ENCODE measurements around the gene PLXNA4. TPM values are rescaled to one million over a fixed set of nuclear protein-coding genes. Genes with fewer than 3 reads are reported as not detected.

The PLXNA4 gene
- total and polyA plus RNA-seq, 2 donors (not counting 1 experiment from before 2014, with no cell fraction given) = not detected

DNA sequence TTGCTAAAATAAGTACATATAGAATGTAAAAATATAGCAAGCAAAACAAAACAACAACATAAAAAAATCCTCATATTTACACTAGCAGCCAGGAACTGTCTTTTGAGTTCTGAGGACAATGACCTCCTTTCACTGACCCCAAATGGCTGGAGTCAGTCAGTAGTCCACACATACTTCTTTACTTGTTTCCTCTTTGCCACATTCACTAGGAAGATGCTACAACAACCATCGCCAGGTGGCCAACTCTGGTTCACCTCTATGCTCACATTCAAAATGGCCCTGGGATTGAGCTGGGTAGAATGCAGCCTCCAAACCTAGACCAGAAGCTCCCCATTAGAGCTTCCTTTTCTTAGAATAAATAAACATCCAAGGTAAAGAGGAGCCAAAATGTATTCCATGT, 356.2 kb downstream of the PLXNA4 start:
- no peak overlapping the region for H2AFZ ChIP-seq (ENCODE audit: insufficient read depth, low read depth, low read length, poor library complexity, severe bottlenecking)
- H3K4me2 ChIP-seq (replicated peaks; ENCODE audit: low read depth, low read length, poor library complexity, severe bottlenecking) = no peak overlapping the region
- no peak overlapping the region for H3K9ac ChIP-seq (ENCODE audit: low read length)
- no peaks in the 10 kb centered on the region for H3K79me2 ChIP-seq (ENCODE audit: control insufficient read depth, insufficient read depth, low read length)
- TF ChIP-seq EZH2 (IDR thresholded peaks at IDR 0.05; ENCODE audit: borderline replicate concordance, insufficient read depth, low read depth, low read length, poor library complexity, severe bottlenecking) = no peak
- no peak for TF ChIP-seq CTCF (IDR thresholded peaks at IDR 0.05)
- Mint-ChIP-seq H3K27me3 (peaks cover 5% of the 10 kb centered on the region), H3K27ac (no peak overlapping the region), H3K4me3 (no peak overlapping the region), H3K9me3 (ENCODE audit: insufficient read depth) (no peaks in the 10 kb centered on the region), H3K4me1 (no peaks in the 10 kb centered on the region)
- H3K4me1 ChIP-seq (ENCODE audit: control insufficient read depth in 2 of 2, insufficient read depth in 2 of 2, low read length in 2 of 2) = no peaks in the 10 kb centered on the region
- no peaks in the 10 kb centered on the region for H3K36me3 ChIP-seq (replicated peaks in 1 of 2; ENCODE audit: control extremely low read depth in 1 of 2, control insufficient read depth in 1 of 2, extremely low read depth in 1 of 2, insufficient read depth in 2 of 2, low read length in 1 of 2)
- CTCF ChIA-PET = no interaction called here
- no peak for ATAC-seq (ENCODE audit: low read depth)
- no peak overlapping the region for H3K27ac ChIP-seq (ENCODE audit: low read length in 2 of 2)
- H3K27me3 ChIP-seq (replicated peaks in 1 of 4; ENCODE audit: control extremely low read depth in 1 of 4, control insufficient read depth in 3 of 4, insufficient read depth in 4 of 4, low read length in 3 of 4) = no peaks in the 10 kb centered on the region
- H3K4me3 ChIP-seq (ENCODE audit: control extremely low read depth in 1 of 5, extremely low read depth in 1 of 5, insufficient read depth in 1 of 5, low read depth in 2 of 5, low read length in 4 of 5) = no peak overlapping the region
- WGBS (ENCODE audit: insufficient coverage) = no CpG with 5 or more reads among the region's 1 CpG
- intact Hi-C loops (cut with micrococcal nuclease) = no loop called here
- no peak for DNase-seq
- POLR2A ChIA-PET = no interaction called here
- H3K9me3 ChIP-seq (ENCODE audit: control extremely low read depth in 1 of 3, control insufficient read depth in 2 of 3, insufficient read depth in 1 of 3, low read length in 2 of 3) = peaks cover 0 to 5% (median 0%) of the 10 kb centered on the region in 3 donors
- H4K20me1 ChIP-seq (ENCODE audit: control insufficient read depth, insufficient read depth, low read length, poor library complexity, severe bottlenecking) = no peaks in the 10 kb centered on the region

DNA sequence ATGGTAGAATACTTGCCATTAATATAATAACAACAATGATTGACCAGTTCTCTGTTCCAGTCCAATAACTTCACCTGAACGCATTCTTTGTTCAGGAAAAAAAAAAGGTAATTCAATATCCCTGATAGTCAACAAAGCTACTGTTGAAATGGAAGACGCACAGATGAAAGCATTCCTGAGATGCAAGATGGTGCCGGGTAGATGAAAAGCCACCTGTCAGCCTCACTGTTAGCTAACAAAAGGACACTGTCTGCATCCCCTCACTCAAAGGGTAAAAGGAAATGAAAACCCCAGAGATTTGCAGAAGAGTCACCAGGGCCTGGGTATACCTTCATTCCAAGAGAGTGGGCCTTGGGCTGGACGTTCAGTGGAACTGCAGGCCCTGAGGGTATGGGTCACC, 357.4 kb downstream of the PLXNA4 start:
- no peak for DNase-seq

More for the DNA sequence above, 357.4 kb downstream of the PLXNA4 start:
- Histone ChIP-seq H4K20me1 (ENCODE audit: control insufficient read depth, insufficient read depth, low read length, poor library complexity, severe bottlenecking) (no peaks in the 10 kb centered on the region), H3K27me3 (replicated peaks in 1 of 4; ENCODE audit: control extremely low read depth in 1 of 4, control insufficient read depth in 3 of 4, insufficient read depth in 4 of 4, low read length in 3 of 4) (no peaks in the 10 kb centered on the region), H3K9me3 (ENCODE audit: control extremely low read depth in 1 of 3, control insufficient read depth in 2 of 3, insufficient read depth in 1 of 3, low read length in 2 of 3) (peaks cover 0 to 7% (median 0%) of the 10 kb centered on the region in 3 donors), H3K79me2 (ENCODE audit: control insufficient read depth, insufficient read depth, low read length) (no peaks in the 10 kb centered on the region), H3K4me3 (ENCODE audit: control extremely low read depth in 1 of 5, extremely low read depth in 1 of 5, insufficient read depth in 1 of 5, low read depth in 2 of 5, low read length in 4 of 5) (no peak overlapping the region), H3K27ac (ENCODE audit: low read length in 2 of 2) (no peak overlapping the region), H2AFZ (ENCODE audit: insufficient read depth, low read depth, low read length, poor library complexity, severe bottlenecking) (no peak overlapping the region), H3K4me2 (replicated peaks; ENCODE audit: low read depth, low read length, poor library complexity, severe bottlenecking) (no peak overlapping the region), H3K9ac (ENCODE audit: low read length) (no peak overlapping the region), H3K4me1 (ENCODE audit: control insufficient read depth in 2 of 2, insufficient read depth in 2 of 2, low read length in 2 of 2) (no peaks in the 10 kb centered on the region), H3K36me3 (replicated peaks in 1 of 2; ENCODE audit: control extremely low read depth in 1 of 2, control insufficient read depth in 1 of 2, extremely low read depth in 1 of 2, insufficient read depth in 2 of 2, low read length in 1 of 2) (no peaks in the 10 kb centered on the region)
- H3K27me3 Mint-ChIP-seq = peaks cover 5% of the 10 kb centered on the region
- H3K4me1 Mint-ChIP-seq = no peaks in the 10 kb centered on the region
- POLR2A ChIA-PET = no interaction called here
- intact Hi-C loops (cut with micrococcal nuclease) = no loop called here
- no peak for TF ChIP-seq EZH2 (IDR thresholded peaks at IDR 0.05; ENCODE audit: borderline replicate concordance, insufficient read depth, low read depth, low read length, poor library complexity, severe bottlenecking)
- no peak for TF ChIP-seq CTCF (IDR thresholded peaks at IDR 0.05)
- CTCF ChIA-PET = no interaction called here
- no peak for ATAC-seq (ENCODE audit: low read depth)
- 75% methylated on average over 3 of the region's 4 CpGs for WGBS (ENCODE audit: insufficient coverage)
- H3K9me3 Mint-ChIP-seq (ENCODE audit: insufficient read depth) = no peaks in the 10 kb centered on the region
- no peak overlapping the region for H3K4me3 Mint-ChIP-seq
- H3K27ac Mint-ChIP-seq = no peak overlapping the region

Measured in B cell (primary cell).